ENCODE data around the gene EHD3.

- no peak for TF ChIP-seq POLR2AphosphoS5 (IDR thresholded peaks at IDR 0.05; ENCODE audit: low read depth, low read length)
- no peak for TF ChIP-seq TAF1 (IDR thresholded peaks at IDR 0.05; ENCODE audit: borderline replicate concordance, low read depth, low read length)
- TF ChIP-seq POLR2A (IDR thresholded peaks at IDR 0.05; ENCODE audit: low read depth, low read length): no peak
Observed at GRCh38 chr2:31188131-31188530, 45.8 kb upstream of the EHD3 start.
